Measurements from ENCODE around the gene GJA3.

The GJA3 gene

DNA sequence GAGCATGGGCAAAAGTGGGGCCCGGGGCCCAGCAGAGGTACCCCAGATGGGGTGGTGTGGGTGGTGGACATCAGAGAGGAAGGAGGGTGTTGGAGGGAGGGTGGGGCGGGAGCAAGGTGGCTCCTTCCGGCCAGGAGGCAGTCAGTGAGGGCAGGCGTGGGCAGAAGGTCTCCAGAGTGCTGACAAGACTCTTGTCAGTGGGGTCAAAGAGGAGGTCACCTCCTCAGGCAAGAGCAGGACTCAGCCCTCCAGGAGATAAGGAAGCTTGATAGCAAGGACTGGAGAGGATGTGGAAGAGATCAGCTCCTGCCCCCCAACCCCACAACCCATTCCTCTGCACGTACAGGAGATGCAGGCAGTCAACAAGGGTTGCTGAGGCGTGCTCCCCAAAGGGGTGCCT, 9.8 kb downstream of the GJA3 start:
- no peak for DNase-seq (ENCODE audit: low read depth in 2 of 2, low spot score in 1 of 2)

DNA sequence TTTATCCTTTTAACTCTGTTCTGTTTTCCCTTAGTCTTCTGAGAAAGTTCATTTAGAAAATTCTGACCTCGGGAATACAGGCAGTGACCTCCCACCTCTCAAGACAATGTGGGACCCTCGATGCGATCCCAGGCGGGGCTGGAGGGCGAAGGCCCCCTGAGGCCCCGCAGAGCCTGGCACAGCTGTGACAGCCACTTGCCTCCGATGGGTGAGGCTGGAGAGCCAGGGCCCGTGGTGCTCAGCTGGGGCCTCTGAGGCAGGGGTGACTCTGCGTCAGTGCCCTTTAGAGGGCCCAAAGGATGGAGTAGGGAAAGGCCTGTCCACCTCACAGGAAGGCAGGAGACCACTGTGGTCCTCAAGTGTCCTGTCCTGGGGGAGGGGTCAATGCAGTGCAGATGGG, 10.3 kb downstream of the GJA3 start:
- DNase-seq (ENCODE audit: low read depth in 2 of 2, low spot score in 1 of 2), result no peak

DNA sequence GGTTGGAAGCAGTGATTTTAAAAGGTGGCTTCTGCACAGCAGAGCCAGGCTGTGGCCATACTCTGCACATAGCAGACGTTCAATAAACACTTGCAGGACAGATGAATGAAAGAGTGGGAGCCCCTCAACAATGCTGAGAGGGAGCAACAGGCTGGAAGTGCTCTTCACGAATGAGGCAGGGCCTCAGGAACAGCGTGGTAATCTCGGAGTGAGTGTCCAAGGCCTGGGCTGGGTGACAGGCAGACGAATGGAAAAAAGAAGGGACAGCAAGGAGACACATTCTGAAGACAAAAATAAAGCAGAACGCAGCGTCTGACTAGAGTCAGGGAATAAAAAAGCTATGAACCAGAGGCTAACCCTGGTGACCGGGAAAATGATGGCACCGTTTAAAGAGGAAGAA, 11.1 kb downstream of the GJA3 start:
- DNase-seq (ENCODE audit: low read depth in 2 of 2, low spot score in 1 of 2), result no peak

DNA sequence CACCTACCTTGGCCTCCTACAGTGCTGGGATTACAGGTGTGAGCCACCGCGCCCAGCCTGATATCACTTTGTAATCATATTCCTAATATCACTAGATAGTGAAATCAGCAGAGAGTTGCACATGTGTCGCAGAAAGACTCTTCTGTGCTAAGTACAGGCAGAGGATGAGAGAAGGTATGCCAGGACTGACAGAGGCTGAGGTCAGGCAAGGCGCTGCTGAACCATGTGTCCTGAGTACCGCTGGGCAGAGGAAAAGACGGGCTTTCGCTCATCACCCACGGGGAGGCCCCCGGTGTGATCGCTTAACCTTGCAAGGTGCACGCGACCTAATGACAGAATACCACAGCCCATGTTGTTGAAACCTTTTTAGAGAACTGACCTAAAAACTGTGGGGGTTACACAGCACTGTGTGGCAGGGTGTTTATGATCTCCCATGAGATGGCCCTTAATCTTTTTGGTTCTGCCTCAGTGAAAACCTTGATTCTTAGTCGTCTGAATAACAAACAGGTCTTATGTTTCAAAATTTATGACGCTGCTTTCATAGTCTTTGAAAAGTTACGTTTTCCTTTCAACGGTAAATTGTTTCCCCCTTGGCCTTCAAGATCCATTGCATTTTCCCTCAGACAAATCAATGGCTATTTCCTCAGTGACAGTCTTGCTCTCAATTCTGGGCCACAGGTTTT, 12.2 kb downstream of the GJA3 start:
- no peak for DNase-seq (ENCODE audit: low read depth in 2 of 2, low spot score in 1 of 2)

DNA sequence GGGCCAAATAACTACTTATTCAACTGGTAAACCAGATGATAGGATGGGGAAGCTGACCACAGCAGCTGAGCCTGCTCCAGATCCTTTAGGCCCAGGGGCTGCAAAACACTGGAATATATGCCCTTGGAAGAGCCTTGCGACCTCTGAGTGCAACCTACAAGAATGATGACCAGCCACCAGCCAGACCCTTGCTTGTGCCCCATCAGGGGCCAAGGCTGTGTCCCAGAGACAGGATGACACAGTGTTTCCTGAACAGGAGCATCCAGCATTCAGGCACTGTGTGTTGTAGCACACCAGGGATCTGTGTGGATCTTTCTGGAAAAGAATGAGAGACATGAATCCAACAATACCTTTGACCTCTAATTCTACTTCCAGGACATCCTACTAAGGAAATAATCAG, 14.5 kb downstream of the GJA3 start:
- DNase-seq (ENCODE audit: low read depth in 2 of 2, low spot score in 1 of 2), result no peak

DNA sequence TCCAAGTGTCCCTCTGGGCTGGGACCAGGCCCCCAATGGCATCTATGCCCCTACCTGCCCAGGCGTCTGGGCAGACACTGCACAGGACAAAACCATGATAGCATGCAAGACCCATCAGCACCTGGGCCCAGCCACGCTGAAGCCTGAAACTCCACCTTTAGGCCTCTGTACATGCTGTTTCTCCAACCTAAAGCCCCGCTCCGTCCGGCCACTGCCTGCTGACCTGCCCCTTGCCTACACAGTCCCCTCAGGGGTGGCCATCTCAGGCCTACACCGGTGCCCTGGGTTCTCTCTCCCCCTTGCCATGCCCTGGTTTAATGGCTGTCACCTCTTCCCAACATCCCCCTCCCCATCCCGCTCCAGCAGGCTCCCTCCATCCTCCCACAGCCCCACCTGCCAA, 15.3 kb downstream of the GJA3 start:
- no peak for DNase-seq (ENCODE audit: low read depth in 2 of 2, low spot score in 1 of 2)

DNA sequence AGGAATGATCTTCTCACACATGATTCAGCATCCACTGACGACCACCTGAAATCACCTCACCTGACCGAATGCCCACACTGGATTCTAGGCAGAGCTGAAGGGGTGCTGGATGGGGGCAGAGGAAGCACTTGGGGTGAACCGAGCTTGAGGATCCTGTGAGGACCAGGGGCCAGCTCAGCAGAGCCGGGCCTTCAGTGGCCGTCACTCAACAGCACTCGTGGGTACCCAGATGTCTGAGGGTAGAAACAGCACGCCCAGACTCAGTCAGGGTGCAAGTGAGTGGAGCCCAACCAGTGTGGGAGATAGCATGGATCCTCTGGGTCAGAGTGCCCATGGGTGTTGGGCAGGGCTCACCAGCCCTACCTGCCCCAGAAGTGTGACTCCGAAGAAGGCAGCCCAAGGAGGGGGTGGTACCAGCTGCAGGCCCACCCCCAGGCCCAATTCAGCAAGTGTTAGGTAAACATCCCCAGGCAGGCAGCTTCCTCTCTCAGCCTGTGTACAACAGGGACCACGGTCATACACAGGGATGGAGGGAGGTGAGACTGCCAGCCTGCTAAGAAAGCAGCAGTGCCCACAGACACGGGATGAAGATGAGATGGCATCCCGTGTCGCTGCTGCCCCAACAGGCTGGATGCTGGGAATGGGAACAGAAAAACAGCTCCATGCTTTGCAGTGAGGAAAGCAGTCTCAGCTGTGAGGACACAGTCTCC, 16.6 kb downstream of the GJA3 start:
- no peak for DNase-seq (ENCODE audit: low read depth in 2 of 2, low spot score in 1 of 2)

DNA sequence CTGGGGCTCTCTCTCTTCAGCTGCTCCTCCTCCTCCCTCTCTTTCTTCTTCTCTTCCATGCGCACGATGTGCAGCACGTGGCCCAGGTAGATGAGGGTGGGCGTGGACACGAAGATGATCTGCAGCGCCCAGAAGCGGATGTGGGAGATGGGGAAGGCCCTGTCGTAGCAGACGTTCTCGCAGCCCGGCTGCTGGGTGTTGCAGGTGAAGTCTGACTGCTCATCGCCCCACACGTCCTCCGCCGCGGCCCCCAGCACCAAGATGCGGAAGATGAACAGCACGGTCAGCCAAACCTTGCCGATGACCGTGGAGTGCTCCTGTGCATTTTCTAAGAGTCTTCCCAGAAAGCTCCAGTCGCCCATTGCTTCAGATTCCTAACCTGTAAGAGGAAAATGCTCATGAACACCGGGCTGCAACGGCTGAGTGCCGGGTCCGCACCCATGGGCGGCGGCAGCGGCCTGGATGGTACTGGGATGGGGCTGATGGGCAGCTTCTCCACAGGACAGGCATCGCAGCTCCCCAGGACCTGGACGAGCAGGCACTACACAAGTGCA, 17.8 kb downstream of the GJA3 start:
- DNase-seq (ENCODE audit: low read depth in 2 of 2, low spot score in 1 of 2), result no peak

DNA sequence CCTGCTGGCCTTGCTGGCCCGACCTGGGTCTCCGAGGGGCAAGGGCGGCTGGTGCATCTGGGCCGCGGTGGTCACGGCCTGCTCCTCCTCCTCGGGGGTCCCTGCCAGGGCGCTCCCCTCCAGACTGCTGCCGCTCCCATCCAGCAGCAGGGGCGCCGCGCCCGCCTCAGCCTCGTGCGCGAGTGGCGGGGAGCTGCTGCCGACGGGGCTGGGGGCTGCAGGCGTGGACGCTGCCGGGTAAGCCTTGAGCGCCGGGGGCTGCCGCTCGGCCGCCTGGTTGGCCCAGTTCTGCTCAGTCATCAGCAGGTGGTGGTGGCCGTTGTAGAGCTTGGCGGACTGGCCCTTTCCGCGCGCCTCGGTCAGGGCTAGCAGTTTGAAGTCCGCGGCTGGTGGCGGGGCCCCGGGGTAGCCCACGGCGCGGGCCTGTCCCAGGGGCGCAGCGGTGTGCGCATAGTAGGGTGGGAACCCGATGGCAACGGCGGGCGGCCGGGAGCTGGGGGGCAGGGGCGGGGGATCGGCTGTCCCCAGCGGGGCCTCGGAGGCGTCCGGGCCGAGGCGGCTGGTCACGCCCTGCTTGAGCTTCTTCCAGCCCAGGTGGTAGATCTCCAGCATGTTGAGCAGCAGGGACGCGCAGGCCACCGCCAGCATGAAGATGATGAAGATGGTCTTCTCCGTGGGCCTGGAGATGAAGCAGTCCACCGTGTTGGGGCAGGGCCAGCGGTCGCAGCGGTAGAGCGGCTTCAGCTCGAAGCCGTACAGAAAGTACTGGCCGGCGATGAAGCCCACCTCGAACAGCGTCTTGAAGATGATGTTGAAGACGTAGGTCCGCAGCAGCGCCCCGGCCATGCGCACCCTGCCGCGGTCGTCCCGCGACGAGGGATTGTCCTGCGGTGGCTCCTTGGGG, 18.6 kb downstream of the GJA3 start:
- DNase-seq (ENCODE audit: low read depth in 2 of 2, low spot score in 1 of 2), result no peak

DNA sequence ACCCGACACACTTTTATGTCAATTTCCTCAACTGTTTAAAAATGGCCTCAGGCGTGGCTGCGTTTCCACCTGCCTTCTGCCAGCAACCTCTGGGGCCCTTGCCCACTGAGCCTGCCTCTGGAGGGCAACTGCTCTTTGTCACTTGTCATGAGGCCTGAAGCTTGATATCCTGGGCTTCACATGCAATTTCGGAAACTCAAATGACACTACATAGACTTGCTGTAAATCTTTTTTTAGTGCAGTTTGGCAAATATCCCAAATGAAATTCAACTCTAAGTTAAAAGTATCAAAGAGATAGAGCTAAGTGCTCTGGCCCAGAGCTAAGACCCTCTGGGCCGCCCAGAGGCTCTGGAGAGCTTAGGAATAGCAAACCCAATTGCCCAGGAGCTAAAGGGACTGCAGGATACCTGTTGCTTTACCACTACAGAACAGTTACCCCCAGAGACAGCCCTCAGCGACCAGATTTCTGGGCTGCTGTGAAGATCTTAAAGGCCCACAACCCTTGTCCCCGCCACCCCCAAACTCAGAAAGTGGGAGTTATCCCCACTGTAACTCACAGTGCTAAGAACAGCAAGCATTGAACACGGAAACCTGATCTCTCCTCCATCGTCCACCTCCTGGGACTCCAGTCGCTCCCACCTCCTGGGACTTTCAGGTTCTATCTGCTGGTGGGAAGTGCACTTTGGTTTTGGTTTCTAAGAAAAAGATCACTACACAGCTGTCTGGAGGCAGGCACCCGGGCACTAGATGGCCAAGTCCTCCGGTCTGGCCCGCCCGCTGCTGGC, 19.4 kb downstream of the GJA3 start:
- no peak for DNase-seq (ENCODE audit: low read depth in 2 of 2, low spot score in 1 of 2)

DNA sequence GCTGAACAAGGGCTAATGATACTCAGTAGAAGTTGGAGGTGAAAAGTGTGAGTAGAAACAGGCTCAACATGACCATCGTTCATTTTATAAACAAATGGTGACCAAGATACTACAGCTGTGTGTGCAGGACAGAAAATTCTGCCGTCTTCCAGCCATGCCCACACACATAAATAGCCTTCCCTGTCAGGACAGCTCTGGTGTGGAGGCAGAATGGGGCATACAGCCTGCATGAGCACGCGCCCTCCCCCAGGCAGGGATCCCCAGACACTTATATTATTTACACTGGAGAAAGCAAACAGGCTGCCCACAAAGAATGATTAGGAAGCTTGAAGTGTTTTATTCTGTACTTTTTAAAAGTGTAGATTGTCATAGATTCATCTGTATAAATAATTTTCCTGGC, 20.4 kb downstream of the GJA3 start:
- DNase-seq (ENCODE audit: low read depth in 2 of 2, low spot score in 1 of 2), result no peak

DNA sequence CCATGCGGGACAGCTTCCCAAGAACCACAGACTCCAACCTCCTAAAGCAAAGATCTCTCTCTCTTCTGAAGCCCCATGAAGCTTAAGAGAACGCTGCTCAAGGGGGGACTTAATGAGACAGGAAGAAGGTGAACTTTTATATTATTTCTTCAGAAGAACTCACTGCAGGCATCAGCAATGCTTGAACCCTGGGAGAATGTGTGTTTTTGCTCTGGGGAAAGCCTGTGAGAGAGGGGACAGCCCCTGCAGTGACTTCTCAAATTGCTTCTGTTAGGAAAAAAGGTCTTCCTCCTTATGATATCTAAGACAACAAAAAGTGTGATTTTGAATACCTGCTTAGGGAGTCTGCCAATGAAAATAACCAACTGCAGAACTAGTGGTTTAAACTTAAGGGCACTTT, 23.0 kb downstream of the GJA3 start:
- no peak for DNase-seq (ENCODE audit: low read depth in 2 of 2, low spot score in 1 of 2)

DNA sequence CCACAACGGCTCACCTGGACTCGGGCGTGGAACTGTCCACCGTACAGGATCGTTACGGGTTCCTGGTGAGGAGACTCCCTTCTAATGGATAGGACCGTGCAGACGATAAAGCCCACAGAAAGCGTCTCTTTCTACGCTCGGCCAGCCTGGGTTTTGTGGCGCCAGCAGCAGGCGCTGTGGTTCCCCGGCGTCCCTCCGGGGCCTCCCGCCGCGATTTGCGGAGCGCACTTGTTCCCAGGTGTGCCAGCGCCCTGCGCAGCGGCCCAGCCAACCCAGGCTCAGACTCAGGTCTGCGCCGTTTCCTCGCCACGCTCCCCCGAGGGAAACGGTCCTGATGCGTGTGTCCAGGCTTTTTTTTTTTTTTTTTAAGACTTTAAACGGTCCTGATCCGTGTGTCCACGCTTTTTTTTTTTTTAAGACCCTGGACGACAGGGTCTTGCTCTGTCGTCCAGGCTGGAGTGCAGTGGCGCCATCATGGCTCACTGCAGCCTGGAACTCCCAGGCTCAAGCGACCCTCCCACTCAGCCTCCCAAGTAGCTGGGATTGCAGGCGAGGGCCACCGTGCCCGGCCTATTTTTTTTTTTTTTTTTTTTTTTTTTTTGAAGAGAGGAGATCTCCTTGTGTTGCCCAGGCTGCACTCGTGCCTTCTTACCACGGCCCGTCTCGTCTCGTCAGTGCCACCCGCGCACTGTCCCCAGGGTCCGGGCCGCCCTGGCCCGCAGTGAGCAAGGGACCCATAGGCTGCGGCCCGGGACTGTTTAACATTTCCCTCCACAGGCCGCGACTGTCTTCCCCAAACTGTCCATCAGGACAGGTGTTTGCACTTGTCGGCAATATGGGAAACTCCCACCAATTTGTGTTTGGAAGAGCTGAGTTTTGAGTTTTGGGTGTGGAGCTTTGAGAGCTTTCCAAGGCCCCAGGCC, 23.8 kb downstream of the GJA3 start:
- DNase-seq (ENCODE audit: low read depth in 2 of 2, low spot score in 1 of 2), result no peak

DNA sequence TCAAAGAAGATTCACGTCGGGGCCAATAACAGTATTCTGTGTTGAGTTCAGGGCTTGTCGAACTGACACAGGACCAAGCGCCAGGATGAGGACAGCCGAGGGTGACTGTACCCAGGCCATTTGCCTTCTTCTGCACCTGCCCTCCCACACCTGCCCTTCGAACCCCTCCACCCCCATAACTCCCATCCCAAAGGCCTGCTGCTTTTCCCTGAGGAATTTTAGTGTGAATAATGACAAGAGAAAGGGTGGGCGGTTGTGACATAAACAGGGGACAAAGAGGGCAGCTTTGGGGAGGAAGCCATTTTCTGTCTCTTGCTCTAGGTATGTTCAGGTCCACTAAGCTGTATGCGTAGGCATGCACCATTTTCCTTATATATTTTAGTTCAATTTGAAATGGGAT, 26.1 kb downstream of the GJA3 start:
- DNase-seq (ENCODE audit: low read depth in 2 of 2, low spot score in 1 of 2), result no peak

DNA sequence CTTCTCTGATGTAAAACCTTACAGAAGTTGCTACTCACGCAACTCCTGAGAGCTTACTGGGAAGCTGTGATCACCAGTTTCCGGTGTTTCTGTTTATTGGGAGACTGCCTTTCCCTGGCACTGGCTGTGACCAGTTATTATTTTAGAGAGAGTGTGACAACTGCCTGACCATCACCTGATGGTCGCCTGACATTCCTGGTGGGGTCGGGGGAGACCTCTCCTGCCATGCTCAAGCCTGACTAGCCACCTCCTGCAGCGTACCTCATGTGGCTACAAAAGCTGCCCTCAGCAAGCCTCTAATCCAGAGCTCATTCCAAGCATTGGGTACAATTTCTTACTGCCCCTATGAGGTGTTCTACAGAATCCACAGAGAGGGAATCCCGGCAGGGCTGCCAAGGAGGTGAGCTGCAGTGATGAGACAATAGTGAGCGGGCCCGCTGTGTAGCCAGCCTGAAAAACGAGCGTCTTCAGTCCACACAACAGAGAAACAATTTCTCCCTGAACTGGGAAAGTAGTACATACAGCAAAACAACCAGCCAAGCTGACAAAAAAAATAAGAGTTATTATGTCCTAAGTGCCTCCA, 28.7 kb downstream of the GJA3 start:
- DNase-seq (ENCODE audit: low read depth in 2 of 2, low spot score in 1 of 2), result no peak

DNA sequence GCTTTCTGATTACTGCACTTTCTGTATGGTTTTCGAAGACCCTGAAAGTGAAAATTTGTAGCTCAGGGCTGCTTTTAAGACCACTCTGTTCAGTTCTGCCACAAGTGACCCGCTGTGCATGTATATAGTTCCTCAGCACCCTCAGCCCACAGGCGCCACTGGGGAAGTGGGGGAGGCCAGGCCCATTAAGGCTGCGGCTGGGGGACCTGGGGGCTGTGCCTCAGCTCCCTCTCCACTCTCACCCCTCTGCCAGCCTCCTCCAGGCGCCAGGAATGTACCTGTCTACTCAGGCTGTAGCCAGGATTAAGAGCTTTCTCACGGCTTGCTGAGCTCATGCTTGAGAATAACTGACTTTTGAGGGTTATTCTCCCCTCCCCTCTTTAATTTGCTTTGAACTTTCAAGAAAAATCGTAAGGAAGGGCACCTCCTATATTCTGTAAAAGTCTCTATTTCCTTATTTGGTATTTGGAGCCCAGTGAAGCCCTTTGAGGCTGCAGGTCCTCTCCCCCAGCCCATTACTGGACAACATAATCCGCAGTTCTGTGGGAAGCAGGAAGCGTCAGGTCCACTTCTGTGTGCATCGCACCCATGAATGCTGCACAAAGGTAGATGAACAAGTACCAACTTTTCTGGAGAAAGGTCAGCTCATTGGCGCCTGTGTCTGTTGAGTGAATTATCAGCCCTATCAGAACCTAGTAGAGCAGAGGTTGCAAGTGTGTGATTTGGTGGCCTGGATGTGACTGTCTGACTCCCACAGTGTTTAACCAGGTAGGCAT, 29.6 kb downstream of the GJA3 start:
- no peak for DNase-seq (ENCODE audit: low read depth in 2 of 2, low spot score in 1 of 2)

DNA sequence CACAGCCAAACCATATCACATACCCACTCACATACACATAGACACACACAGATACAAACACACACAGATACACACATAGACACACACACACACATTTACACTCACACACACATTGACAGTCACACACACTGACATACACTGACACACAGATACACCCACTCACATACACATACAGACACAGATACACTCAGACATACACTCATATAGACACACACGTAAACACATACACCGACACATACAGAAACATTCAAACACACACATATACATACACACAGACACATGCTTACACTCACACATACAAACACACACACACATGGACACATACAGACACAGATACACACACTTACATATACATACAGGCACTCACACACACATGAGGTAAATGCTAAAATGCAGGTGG, 30.2 kb downstream of the GJA3 start:
- no peak for DNase-seq (ENCODE audit: low read depth in 2 of 2, low spot score in 1 of 2)

DNA sequence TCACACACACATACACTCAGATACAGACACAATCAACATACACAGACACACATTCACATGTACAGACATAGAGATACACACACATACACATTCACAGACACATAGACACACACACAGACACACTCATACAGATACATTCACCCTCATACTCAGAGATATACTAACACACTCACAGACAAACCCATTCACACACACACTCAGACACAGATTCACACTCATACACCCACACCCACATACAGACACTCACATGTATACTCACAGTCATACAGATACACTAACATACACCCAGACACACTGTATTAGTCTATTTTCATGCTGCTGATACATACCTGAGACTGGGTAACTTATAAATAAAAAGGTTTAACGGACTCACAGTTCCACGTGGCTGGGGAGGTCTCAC, 30.8 kb downstream of the GJA3 start:
- DNase-seq (ENCODE audit: low read depth in 2 of 2, low spot score in 1 of 2), result no peak

DNA sequence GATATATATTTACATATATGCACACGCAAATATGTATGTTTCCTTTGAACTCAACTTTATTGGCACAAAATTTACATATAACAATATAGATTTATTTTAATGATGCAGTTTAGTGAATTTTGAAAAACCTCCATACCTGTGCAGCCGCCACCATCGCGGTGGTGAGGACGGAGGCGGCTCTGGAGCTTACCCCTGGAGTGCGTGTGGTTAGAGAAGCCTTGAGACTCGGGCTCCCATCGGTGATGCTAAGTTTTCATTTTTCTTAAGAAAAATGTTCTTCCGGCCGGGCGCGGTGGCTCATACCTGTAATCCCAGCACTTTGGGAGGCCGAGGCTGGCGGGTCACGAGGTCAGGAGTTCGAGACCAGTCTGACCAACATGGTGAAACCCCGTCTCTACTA, 31.8 kb downstream of the GJA3 start:
- no peak for DNase-seq (ENCODE audit: low read depth in 2 of 2, low spot score in 1 of 2)

All from stimulated activated CD8-positive, alpha-beta memory T cell treated with anti-CD3 and anti-CD28 coated beads, Interleukin-4, amount 100 ng/mL, for 1 hour (primary cell).